H1 (cell line): ENCODE measurements around the gene VAT1L. TPM values are rescaled to one million over a fixed set of nuclear protein-coding genes. Genes with fewer than 3 reads are reported as not detected.

Source experiments
- CTCF ChIA-PET: fragments of 300-600 bp; sonication (Branson Sonifier 250); formaldehyde crosslinking; loops from one replicate; lab custom pipeline; 2021; ENCODE audit not compliant: partially characterized antibody; lab: Charles Lee
- POLR2A ChIA-PET: fragments of 300-600 bp; sonication (Branson Sonifier 250); formaldehyde crosslinking; loops from one replicate; lab custom pipeline; 2021; ENCODE audit warnings: inconsistent platforms; ENCODE audit not compliant: partially characterized antibody; lab: Charles Lee
- DNase-seq, 2 experiments: peaks; one replicate each; pipeline versions ENCODE4 v3.0.0 to v3.0.0-alpha.2; 2010 to 2022; ENCODE audit warnings: low spot score in 2 of 2, low read depth in 1 of 2, mixed read lengths in 1 of 2
- FAIRE-seq: peaks from 2 replicates; lab custom pipeline; 2011; peaks lifted over from hg19 to GRCh38; lab: Jason Lieb, UNC
- H2AFZ ChIP-seq: 2 replicates; pipeline ENCODE4 v1.8.1; 2012; ENCODE audit warnings: low read length, inconsistent platforms
- H2AK5ac ChIP-seq: 2 replicates; pipeline ENCODE4 v1.6.1; 2013; ENCODE audit warnings: low read depth, low read length
- H2BK120ac ChIP-seq: replicated peaks from 2 replicates; pipeline ENCODE3; 2013; ENCODE audit warnings: low read depth, low read length, inconsistent platforms
- H2BK12ac ChIP-seq: 2 replicates; pipeline ENCODE4 v1.6.1; 2013; ENCODE audit warnings: low read depth, low read length
- H2BK15ac ChIP-seq: 2 replicates; pipeline ENCODE4 v1.6.1; 2013; ENCODE audit warnings: low read length
- H2BK20ac ChIP-seq: 2 replicates; pipeline ENCODE4 v1.6.1; 2013; ENCODE audit warnings: low read length
- H2BK5ac ChIP-seq: 2 replicates; pipeline ENCODE4 v1.6.1; 2013; ENCODE audit warnings: low read depth, low read length
- H3K14ac ChIP-seq: 2 replicates; pipeline ENCODE4 v1.6.1; 2013; ENCODE audit warnings: inconsistent platforms; ENCODE audit not compliant: insufficient read length
- H3K18ac ChIP-seq: 2 replicates; pipeline ENCODE4 v1.6.1; 2013; ENCODE audit warnings: low read length; ENCODE audit errors: extremely low read depth
- H3K23ac ChIP-seq: 2 replicates; pipeline ENCODE4 v1.6.1; 2013; ENCODE audit warnings: inconsistent platforms; ENCODE audit not compliant: insufficient read length
- H3K23me2 ChIP-seq: 2 replicates; pipeline ENCODE4 v1.6.1; 2013; ENCODE audit warnings: low read depth, low read length
- H3K27ac ChIP-seq: 2 replicates; pipeline ENCODE4 v1.6.1; 2011; ENCODE audit warnings: low read depth, low read length, inconsistent platforms
- H3K27me3 ChIP-seq, 4 experiments: replicated peaks in 1 of 4; 1 replicate in 1 of 4; 2 replicates in 3 of 4; pipeline versions ENCODE4 v1.6.1 to v1.8.1; 2011 to 2013; ENCODE audit warnings: low read length in 3 of 4, mild to moderate bottlenecking in 3 of 4, inconsistent platforms in 2 of 4, mixed read lengths in 2 of 4, moderate library complexity in 1 of 4; ENCODE audit not compliant: control insufficient read depth in 3 of 4, insufficient read depth in 3 of 4; ENCODE audit errors: extremely low read depth in 1 of 4
- H3K36me3 ChIP-seq, 4 experiments: 2 replicates each; pipeline versions ENCODE4 v1.6.1 to v1.8.1; 2011 to 2013; ENCODE audit warnings: mild to moderate bottlenecking in 4 of 4, low read length in 3 of 4, moderate library complexity in 2 of 4, control low read depth in 1 of 4, inconsistent platforms in 1 of 4; ENCODE audit not compliant: insufficient read depth in 4 of 4, control insufficient read depth in 2 of 4
- H3K4ac ChIP-seq: replicated peaks from 2 replicates; pipeline ENCODE3; 2013; ENCODE audit warnings: low read length, low read depth, mixed read lengths, inconsistent platforms; ENCODE audit not compliant: insufficient read length
- H3K4me1 ChIP-seq, 4 experiments: replicated peaks in 1 of 4; 1 replicate in 1 of 4; 2 replicates in 3 of 4; pipeline versions ENCODE4 v1.6.1 to v1.8.1; 2011 to 2013; ENCODE audit warnings: low read length in 3 of 4, inconsistent platforms in 2 of 4, mixed read lengths in 1 of 4; ENCODE audit not compliant: insufficient read depth in 4 of 4, control insufficient read depth in 3 of 4
- H3K4me2 ChIP-seq, 2 experiments: 2 replicates each; pipeline versions ENCODE4 v1.6.1 to v1.8.1; 2011 to 2013; ENCODE audit warnings: low read depth in 2 of 2, low read length in 2 of 2, control low read depth in 1 of 2, inconsistent platforms in 1 of 2, mild to moderate bottlenecking in 1 of 2; ENCODE audit not compliant: insufficient read depth in 1 of 2
- H3K4me3 ChIP-seq, 4 experiments: fragments of 200-600, 300-600 bp in 1 of 4; sonication (generic), shearing (Covaris generic), sonication (Bioruptor Twin) in 1 of 4; 2 replicates each; pipeline versions ENCODE4 v1.5.1 to v1.8.1; 2011 to 2016; ENCODE audit warnings: low read length in 4 of 4, low read depth in 3 of 4, control low read depth in 2 of 4, inconsistent platforms in 2 of 4, mild to moderate bottlenecking in 2 of 4, mixed read lengths in 1 of 4, moderate library complexity in 1 of 4; ENCODE audit not compliant: insufficient read depth in 2 of 4; ENCODE audit errors: extremely low read depth in 1 of 4
- H3K56ac ChIP-seq: replicated peaks from 2 replicates; pipeline ENCODE3; 2013; ENCODE audit warnings: low read depth, mild to moderate bottlenecking, mixed read lengths, low read length, inconsistent platforms; ENCODE audit not compliant: insufficient read length
- H3K79me1 ChIP-seq: 2 replicates; pipeline ENCODE4 v1.6.1; 2013; ENCODE audit warnings: low read depth, low read length, control low read depth
- H3K79me2 ChIP-seq, 2 experiments: 2 replicates each; pipeline versions ENCODE4 v1.6.1 to v1.8.1; 2012 to 2013; ENCODE audit warnings: low read length in 2 of 2, mild to moderate bottlenecking in 2 of 2, inconsistent platforms in 1 of 2; ENCODE audit not compliant: insufficient read depth in 2 of 2, control insufficient read depth in 1 of 2
- H3K9ac ChIP-seq, 4 experiments: replicated peaks in 1 of 4; 1 replicate in 1 of 4; 2 replicates in 3 of 4; pipeline versions ENCODE4 v1.6.1 to v1.8.1; 2011 to 2013; ENCODE audit warnings: low read depth in 3 of 4, low read length in 3 of 4, control low read depth in 2 of 4, mild to moderate bottlenecking in 2 of 4, moderate library complexity in 2 of 4, inconsistent platforms in 1 of 4; ENCODE audit errors: extremely low read depth in 1 of 4
- H3K9me3 ChIP-seq, 2 experiments: 2 replicates each; pipeline versions ENCODE4 v1.6.1 to v1.8.1; 2012 to 2013; ENCODE audit warnings: mild to moderate bottlenecking in 2 of 2, moderate library complexity in 2 of 2, control low read depth in 1 of 2, inconsistent platforms in 1 of 2, low read depth in 1 of 2, low read length in 1 of 2, mixed read lengths in 1 of 2; ENCODE audit not compliant: insufficient read depth in 2 of 2
- H4K20me1 ChIP-seq, 2 experiments: replicated peaks in 1 of 2; 2 replicates each; pipeline versions ENCODE3 to v1.8.1; 2011 to 2013; ENCODE audit warnings: inconsistent platforms in 2 of 2, low read length in 2 of 2, mild to moderate bottlenecking in 1 of 2; ENCODE audit not compliant: insufficient read depth in 2 of 2, control insufficient read depth in 1 of 2
- H4K5ac ChIP-seq: 2 replicates; pipeline ENCODE4 v1.6.1; 2013; ENCODE audit warnings: low read length, low read depth, mixed read lengths, inconsistent platforms; ENCODE audit not compliant: insufficient read length
- H4K8ac ChIP-seq: 2 replicates; pipeline ENCODE4 v1.8.0; 2013; ENCODE audit warnings: mild to moderate bottlenecking, moderate library complexity, low read length, inconsistent platforms; ENCODE audit not compliant: insufficient read depth; ENCODE audit errors: extremely low read depth
- H4K91ac ChIP-seq: replicated peaks from 2 replicates; pipeline ENCODE3; 2013; ENCODE audit warnings: low read length, mixed read lengths, inconsistent platforms; ENCODE audit not compliant: insufficient read length
- ASH2L ChIP-seq: fragments of 200-600, 300-600 bp; sonication (generic); IDR thresholded peaks from one replicate; pipeline ENCODE4 v1.7.1; 2017; ENCODE audit warnings: low read length
- EGR1 ChIP-seq: IDR thresholded peaks from 2 replicates; pipeline ENCODE4 v1.6.1; 2011; ENCODE audit warnings: low read depth, low read length, borderline replicate concordance
- HDAC2 ChIP-seq, 2 experiments: fragments of 300-600 bp in 1 of 2; sonication (generic) in 1 of 2; IDR thresholded peaks; 2 replicates each; pipeline ENCODE4 v1.6.1; 2011 to 2012; ENCODE audit warnings: low read depth in 2 of 2, low read length in 2 of 2, mild to moderate bottlenecking in 2 of 2, moderate library complexity in 2 of 2, borderline replicate concordance in 1 of 2, inconsistent platforms in 1 of 2
- HDAC6 ChIP-seq: IDR thresholded peaks from one replicate; pipeline ENCODE4 v1.7.1; 2012; ENCODE audit warnings: low read depth, mild to moderate bottlenecking, inconsistent platforms, low read length, moderate library complexity
- PHF8 ChIP-seq: fragments of 200-600 bp; sonication (generic); conservative IDR thresholded peaks from 2 replicates; pipeline ENCODE4 v1.7.1; 2012; ENCODE audit warnings: low read depth, mild to moderate bottlenecking, inconsistent platforms, low read length, moderate library complexity
- POLR2AphosphoS5 ChIP-seq: IDR thresholded peaks from 2 replicates; pipeline ENCODE4 v1.6.1; 2011; ENCODE audit warnings: low read depth, low read length
- RNF2 ChIP-seq: fragments of 200-900, 300-1000 bp; sonication (generic); IDR thresholded peaks from 2 replicates; pipeline ENCODE4 v1.7.1; 2016; ENCODE audit warnings: borderline replicate concordance, low read depth, mild to moderate bottlenecking, antibody characterized with exemption, low read length; ENCODE audit not compliant: poor library complexity, severe bottlenecking; ENCODE audit errors: missing control alignments
- SP4 ChIP-seq: IDR thresholded peaks from 2 replicates; pipeline ENCODE4 v1.6.1; 2012; ENCODE audit warnings: low read length, inconsistent platforms
- SRF ChIP-seq: IDR thresholded peaks from 2 replicates; pipeline ENCODE4 v1.6.1; 2011; ENCODE audit warnings: mild to moderate bottlenecking, low read depth, low read length, moderate library complexity
- TBP ChIP-seq: IDR thresholded peaks from 2 replicates; pipeline ENCODE4 v1.6.1; 2011; ENCODE audit warnings: low read depth, low read length, improper control_type of control experiment
- USF2 ChIP-seq: IDR thresholded peaks from 2 replicates; pipeline ENCODE4 v1.6.1; 2011; ENCODE audit warnings: low read length, improper control_type of control experiment
- YY1 ChIP-seq: IDR thresholded peaks from 2 replicates; pipeline ENCODE4 v1.6.1; 2011; ENCODE audit warnings: low read depth, mild to moderate bottlenecking, low read length
- WGBS, 2 experiments: shearing (Covaris generic) in 1 of 2; methylation state at CpG; one replicate each; pipeline versions ENCODE4 v1.1.6 to v1.1.7; 2013 to 2015; ENCODE audit warnings: low lambda C conversion rate in 2 of 2, mixed read lengths in 2 of 2, inconsistent platforms in 1 of 2, low coverage in 1 of 2, missing lambda C conversion rate in 1 of 2; ENCODE audit not compliant: insufficient replicate concordance in 2 of 2, insufficient coverage in 1 of 2, insufficient read length in 1 of 2; ENCODE audit errors: extremely low coverage in 1 of 2, missing lambda C conversion rate in 1 of 2; 5-methylcytosine and 5-hydroxymethylcytosine counted together
- polyA plus RNA-seq, 7 experiments: library from polyadenylated mRNA; depleted of rRNA in 3 of 7; stranded (reverse) in 5 of 7; unstranded in 2 of 7; fragments of >200 nt in 5 of 7; fragments of 200-250 nt in 2 of 7; gene quantifications; 1 replicate in 5 of 7; 2 replicates in 1 of 7; 4 replicates in 1 of 7; pipeline versions ENCODE4 v1.2.1 to v1.2.3, GENCODE V29; 2011 to 2013; ENCODE audit warnings: missing spikeins in 2 of 7, mixed read lengths in 2 of 7
- total RNA-seq: library from RNA; stranded (reverse); fragmentation: NEBNext Ultra II Directional; extraction: Animal tissue kit (Norgen Biotek cat#: 25700); gene quantifications from 2 replicates; pipeline ENCODE4 v1.2.1, GENCODE V29; 2021

VAT1L gene
- total and polyA plus RNA-seq, 2 of the 8 experiments (the other 6 are each of a cell fraction or from before 2014, with no cell fraction given), result 46.3 to 48.2 TPM

- no peak overlapping the region for H3K18ac ChIP-seq
- TF ChIP-seq EGR1 (no peak), TBP (no peak), USF2 (no peak), POLR2AphosphoS5 (no peak), SP4 (no peak), PHF8 (no peak), YY1 (no peak), RNF2 (no peak), SRF (no peak), HDAC6 (no peak), ASH2L (no peak), HDAC2 (IDR thresholded peaks at IDR 0.05; ENCODE audit: borderline replicate concordance in 1 of 2, low read depth in 2 of 2, low read length in 2 of 2) (no peak)
These were observed 131.5 kb downstream of the VAT1L start for GRCh38 chr16:77919761-77920415.

More at GRCh38 chr16:77919761-77920415, 131.5 kb downstream of the VAT1L start:
- DNase-seq (no peak), FAIRE-seq (no peak)
- no peaks in the 10 kb centered on the region for H4K20me1 ChIP-seq
- POLR2A ChIA-PET, result interaction anchor here (1.4 kb wide), 1 partner anchor 47 kb away, joined by 4 read pairs; no protein-coding TSS in a partner anchor
- no peak overlapping the region for H3K9ac ChIP-seq
- H3K4me3 ChIP-seq, result no peak overlapping the region
- no peak overlapping the region for H3K23ac ChIP-seq
- H4K5ac ChIP-seq, result no peak overlapping the region
- H3K79me2 ChIP-seq, result no peaks in the 10 kb centered on the region
- WGBS, 2 experiments, result 87% methylated on average over 8 of the region's 8 CpGs; no CpG with 5 or more reads in 1 of the 2 experiments
- CTCF ChIA-PET, result interaction anchor here (0.5 to 1.2 kb wide), 5 partner anchors 26 to 630 kb away, joined by 3 to 5 read pairs (median 3); no protein-coding TSS in a partner anchor
- no peak overlapping the region for H4K8ac ChIP-seq
- no peak overlapping the region for H3K56ac ChIP-seq
- H3K27me3 ChIP-seq, result no peaks in the 10 kb centered on the region
- no peak overlapping the region for H3K27ac ChIP-seq
- no peak overlapping the region for H2AK5ac ChIP-seq
- no peaks in the 10 kb centered on the region for H3K23me2 ChIP-seq
- no peak overlapping the region for H3K4ac ChIP-seq
- H2BK15ac ChIP-seq, result no peak overlapping the region
- H3K79me1 ChIP-seq, result no peaks in the 10 kb centered on the region
- peaks cover 3 to 25% (median 11%) of the 10 kb centered on the region in 4 experiments; a peak in 4 of 7 replicates for H3K4me1 ChIP-seq
- no peak overlapping the region for H3K14ac ChIP-seq
- no peak overlapping the region for H4K91ac ChIP-seq
- no peak overlapping the region for H2BK120ac ChIP-seq
- H3K4me2 ChIP-seq, result no peak overlapping the region
- no peaks in the 10 kb centered on the region for H3K9me3 ChIP-seq
- no peak overlapping the region for H2BK5ac ChIP-seq
- no peak overlapping the region for H2BK12ac ChIP-seq
- no peak overlapping the region for H2BK20ac ChIP-seq
- H2AFZ ChIP-seq, result no peak overlapping the region
- no peaks in the 10 kb centered on the region; a peak in 1 of 8 replicates for H3K36me3 ChIP-seq
